Left lung (tissue), 10 donors: ENCODE data around the gene TMPRSS2. TPM values are rescaled to one million over a fixed set of nuclear protein-coding genes. Genes with fewer than 3 reads are reported as not detected.
A peak's percentile ranks its signal among the peaks of the same experiment; 100 is the strongest.

Source experiments
- ATAC-seq: fragments of 200-7000 bp; cut with Tn5 transposase; one replicate; pipeline ENCODE4 v1.9.1; 2020; ENCODE audit warnings: moderate library complexity
- DNase-seq, 4 donors: peaks; one replicate each; pipeline ENCODE4 v3.0.0-alpha.2; 2013 to 2020
- H3K27ac ChIP-seq, 2 donors: fragments of 200-600 bp; sonication (generic) in 1 of 2; one replicate each; pipeline versions ENCODE4 v1.5.0 to v1.8.0; 2020 to 2021
- H3K27me3 ChIP-seq, 2 donors: fragments of 200-600 bp; sonication (generic) in 1 of 2; one replicate each; pipeline versions ENCODE4 v1.5.0 to v1.8.0; 2020 to 2021
- H3K36me3 ChIP-seq, 2 donors: fragments of 200-600 bp; sonication (generic) in 1 of 2; one replicate each; pipeline versions ENCODE4 v1.5.0 to v1.8.0; 2020 to 2021
- H3K4me1 ChIP-seq, 2 donors: fragments of 200-600 bp; one replicate each; pipeline ENCODE4 v1.8.0; 2021
- H3K4me3 ChIP-seq, 2 donors: fragments of 200-600 bp; sonication (generic) in 1 of 2; one replicate each; pipeline versions ENCODE4 v1.5.0 to v1.8.0; 2020 to 2021; ENCODE audit warnings: mild to moderate bottlenecking in 1 of 2
- H3K9me3 ChIP-seq, 2 donors: fragments of 200-600 bp; sonication (generic) in 1 of 2; one replicate each; pipeline versions ENCODE4 v1.5.0 to v1.8.0; 2020 to 2021
- CTCF ChIP-seq, 2 donors: fragments of 200-600 bp; sonication (generic) in 1 of 2; IDR thresholded peaks; one replicate each; pipeline versions ENCODE4 v1.5.0 to v1.8.0; 2021; ENCODE audit warnings: antibody characterized with exemption in 2 of 2
- intact Hi-C, 2 donors: fragments of 100-400 bp; cut with DNase I; formaldehyde crosslinking; loops; one replicate each; pipeline versions ENCODE4 v1.11.2 to v1.14.2; 2022
- polyA plus RNA-seq, 6 donors: library from polyadenylated mRNA; unstranded; fragments of 120-200 nt; gene quantifications; one replicate each; pipeline ENCODE4 v1.2.1, GENCODE V29; 2013; ENCODE audit not compliant: insufficient read length in 6 of 6
- total RNA-seq, 2 donors: library from RNA; stranded (reverse); fragmentation: NEBNext Ultra II Directional; extraction: Animal tissue kit (Norgen Biotek cat#: 25700); gene quantifications; one replicate each; pipeline ENCODE4 v1.2.1, GENCODE V29; 2021
- donor health status: DM: no; HTN: yes; CAD: no.
- donor health status: DM: no; HTN: no; CAD: no.

Gene TMPRSS2
- total and polyA plus RNA-seq, 8 donors, result 38.2 to 137 (median 52.7) TPM

DNA sequence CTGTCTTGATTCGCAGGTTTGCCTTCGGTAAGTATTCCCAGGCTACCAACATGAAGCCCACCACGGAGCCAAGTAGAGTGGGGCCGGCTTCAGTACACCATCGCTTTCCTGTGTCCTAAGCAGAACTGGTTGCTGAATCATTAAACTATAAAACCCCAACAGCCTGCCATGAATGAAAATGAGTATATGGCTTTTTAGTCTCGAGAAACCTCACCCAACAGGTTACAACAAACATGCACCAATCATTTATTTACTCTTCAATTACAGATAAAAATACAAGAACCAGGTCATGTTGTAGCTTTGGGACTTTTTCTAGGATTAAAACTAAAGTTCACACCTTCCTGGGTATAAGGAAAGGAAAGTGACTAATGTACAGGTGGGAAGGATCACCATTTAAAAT, 7.6 kb downstream of the TMPRSS2 start:
- H3K4me3 ChIP-seq, result no peak overlapping the region
- H3K27ac ChIP-seq, result no peak overlapping the region
- peaks cover 0 to 45% of the 10 kb centered on the region in 2 donors for H3K27me3 ChIP-seq
- H3K4me1 ChIP-seq, result peaks cover 0 to 5% of the 10 kb centered on the region in 2 donors
- TF ChIP-seq CTCF (IDR thresholded peaks at IDR 0.05), result no peak
- ATAC-seq (no peak), DNase-seq (no peak)
- H3K36me3 ChIP-seq, result no peaks in the 10 kb centered on the region
- H3K9me3 ChIP-seq, result no peaks in the 10 kb centered on the region
- intact Hi-C loops, result no loop called here

DNA sequence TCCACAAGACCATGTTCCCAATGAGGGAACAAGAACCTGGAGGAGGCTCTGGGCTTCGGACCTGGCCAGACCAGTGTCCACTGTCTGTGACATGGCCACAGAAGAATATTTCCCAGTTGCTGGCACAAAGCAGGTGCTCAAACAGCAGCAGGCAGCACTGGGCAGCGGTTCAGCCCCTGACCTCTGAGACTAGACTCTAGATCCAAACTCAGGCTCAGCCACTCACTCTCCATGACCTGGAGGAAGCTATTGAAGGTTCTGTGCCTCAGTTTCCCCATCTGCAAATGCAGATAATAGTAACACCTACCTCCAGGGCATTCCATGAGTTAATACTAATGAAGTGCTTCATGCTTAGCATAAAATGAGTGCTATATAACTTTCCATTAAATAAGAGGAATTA, 8.0 kb downstream of the TMPRSS2 start:
- no peak for TF ChIP-seq CTCF (IDR thresholded peaks at IDR 0.05)
- DNase-seq (no peak), ATAC-seq (no peak)
- Histone ChIP-seq H3K9me3 (no peaks in the 10 kb centered on the region), H3K27me3 (peaks cover 0 to 41% of the 10 kb centered on the region in 2 donors), H3K27ac (no peak overlapping the region), H3K4me3 (no peak overlapping the region), H3K36me3 (no peaks in the 10 kb centered on the region), H3K4me1 (peaks cover 0 to 5% of the 10 kb centered on the region in 2 donors)
- intact Hi-C loops, result no loop called here

- peaks cover 0 to 4% of the 10 kb centered on the region in 2 donors for H3K4me1 ChIP-seq
- TF ChIP-seq CTCF (IDR thresholded peaks at IDR 0.05), result no peak
- intact Hi-C loops, result no loop called here
- H3K36me3 ChIP-seq, result no peaks in the 10 kb centered on the region
- ATAC-seq (peak; percentile 3), DNase-seq (no peak)
- no peak overlapping the region for H3K27ac ChIP-seq
- H3K4me3 ChIP-seq, result no peak overlapping the region
- H3K9me3 ChIP-seq, result no peaks in the 10 kb centered on the region
- H3K27me3 ChIP-seq, result peaks cover 0 to 24% of the 10 kb centered on the region in 2 donors
These were observed 10.2 kb downstream of the TMPRSS2 start for GRCh38 chr21:41497788-41498187.

DNA sequence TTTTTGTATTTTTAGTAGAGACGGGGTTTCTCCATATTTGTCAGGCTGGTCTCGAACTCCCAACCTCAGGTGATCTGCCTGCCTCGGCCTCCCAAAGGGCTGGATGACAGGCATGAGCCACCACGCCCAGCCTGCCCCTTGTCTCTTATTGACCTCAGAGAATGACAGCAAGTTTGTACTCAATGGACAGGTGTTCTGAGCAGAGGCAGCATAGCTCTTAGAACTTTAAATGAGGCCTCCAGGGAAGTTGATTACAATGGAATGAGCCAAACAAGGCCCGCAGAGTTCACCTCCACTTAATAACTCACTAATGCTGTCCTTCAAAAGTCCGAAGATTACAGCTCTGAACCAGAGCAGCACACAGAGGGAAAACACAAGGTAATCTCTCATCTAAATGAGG, 10.9 kb downstream of the TMPRSS2 start:
- H3K4me3 ChIP-seq, result no peak overlapping the region
- no peak overlapping the region for H3K27ac ChIP-seq
- no peaks in the 10 kb centered on the region for H3K36me3 ChIP-seq
- ATAC-seq (peak; percentile 11), DNase-seq (no peak)
- H3K27me3 ChIP-seq, result peaks cover 0 to 18% of the 10 kb centered on the region in 2 donors
- no peaks in the 10 kb centered on the region for H3K9me3 ChIP-seq
- no peak for TF ChIP-seq CTCF (IDR thresholded peaks at IDR 0.05)
- intact Hi-C loops, result no loop called here
- H3K4me1 ChIP-seq, result no peaks in the 10 kb centered on the region

DNA sequence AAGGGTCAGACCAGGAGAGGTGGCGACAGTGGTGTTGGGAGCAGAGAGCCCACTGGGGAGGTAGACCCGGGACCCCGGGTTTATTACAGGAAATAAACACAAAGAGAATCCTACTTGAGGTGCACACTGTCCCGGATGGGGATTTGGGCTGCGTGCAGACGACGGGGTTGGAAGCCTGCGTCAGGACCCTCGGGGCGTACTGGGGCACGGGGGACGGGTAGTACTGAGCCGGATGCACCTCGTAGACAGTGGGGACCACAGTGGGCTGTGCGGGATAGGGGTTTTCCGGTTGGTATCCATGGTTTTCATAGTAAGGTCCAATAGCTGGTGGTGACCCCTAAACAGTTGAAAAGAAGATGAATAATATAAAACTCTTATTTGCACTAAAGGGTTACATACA, 13.7 kb downstream of the TMPRSS2 start:
- no peak for TF ChIP-seq CTCF (IDR thresholded peaks at IDR 0.05)
- Histone ChIP-seq H3K4me3 (no peak overlapping the region), H3K27me3 (no peaks in the 10 kb centered on the region), H3K4me1 (no peaks in the 10 kb centered on the region), H3K27ac (no peak overlapping the region), H3K9me3 (no peaks in the 10 kb centered on the region), H3K36me3 (peaks cover 0 to under 1% of the 10 kb centered on the region in 2 donors)
- no peak for DNase-seq
- intact Hi-C loops, result no loop called here
- no peak for ATAC-seq
